Liver (tissue), 9 donors: ENCODE data around the gene SHC4. TPM values are rescaled to one million over a fixed set of nuclear protein-coding genes. Genes with fewer than 3 reads are reported as not detected.

Experiments used
- DNase-seq: peaks from one replicate; pipeline ENCODE4 v3.0.0-alpha.2; 2017; ENCODE audit warnings: low spot score
- H3K27ac ChIP-seq, 2 donors: one replicate each; pipeline ENCODE4 v1.7.0; 2013; ENCODE audit warnings: inconsistent platforms in 2 of 2, low read length in 2 of 2, control low read depth in 1 of 2, low read depth in 1 of 2, mild to moderate bottlenecking in 1 of 2
- H3K27me3 ChIP-seq, 4 donors: one replicate each; pipeline versions ENCODE4 v1.6.1 to v1.7.0; 2013; ENCODE audit warnings: low read length in 3 of 4, inconsistent platforms in 1 of 4, mild to moderate bottlenecking in 1 of 4, moderate library complexity in 1 of 4; ENCODE audit not compliant: control insufficient read depth in 4 of 4, insufficient read depth in 4 of 4
- H3K36me3 ChIP-seq, 4 donors: one replicate each; pipeline versions ENCODE4 v1.6.1 to v1.7.0; 2013; ENCODE audit warnings: low read length in 3 of 4, mild to moderate bottlenecking in 3 of 4, low read depth in 1 of 4, moderate library complexity in 1 of 4; ENCODE audit not compliant: control insufficient read depth in 4 of 4, insufficient read depth in 3 of 4
- H3K4me1 ChIP-seq, 4 donors: one replicate each; pipeline versions ENCODE4 v1.6.1 to v1.7.0; 2013; ENCODE audit warnings: low read length in 3 of 4, mild to moderate bottlenecking in 3 of 4, moderate library complexity in 1 of 4; ENCODE audit not compliant: control insufficient read depth in 4 of 4, insufficient read depth in 4 of 4
- H3K4me3 ChIP-seq, 3 donors: one replicate each; pipeline versions ENCODE4 v1.6.1 to v1.7.0; 2013; ENCODE audit warnings: low read length in 3 of 3, control low read depth in 1 of 3, low read depth in 1 of 3, mild to moderate bottlenecking in 1 of 3
- H3K9ac ChIP-seq, 2 donors: one replicate each; pipeline ENCODE4 v1.7.0; 2013; ENCODE audit warnings: low read length in 2 of 2, mild to moderate bottlenecking in 2 of 2, moderate library complexity in 2 of 2, control low read depth in 1 of 2, low read depth in 1 of 2
- H3K9me3 ChIP-seq, 4 donors: one replicate each; pipeline versions ENCODE4 v1.6.1 to v1.7.0; 2013; ENCODE audit warnings: low read length in 3 of 4; ENCODE audit not compliant: control insufficient read depth in 4 of 4
- ATF3 ChIP-seq: IDR thresholded peaks from 2 replicates; pipeline ENCODE4 v1.6.1; 2016; ENCODE audit warnings: antibody characterized with exemption
- EGR1 ChIP-seq, 2 donors: IDR thresholded peaks; 2 replicates each; pipeline ENCODE4 v1.6.1; 2016 to 2018; ENCODE audit warnings: antibody characterized with exemption in 2 of 2, low read depth in 2 of 2
- FOXA2 ChIP-seq: IDR thresholded peaks from 2 replicates; pipeline ENCODE4 v1.6.1; 2016; ENCODE audit warnings: antibody characterized with exemption
- HNF4A ChIP-seq, 2 donors: conservative IDR thresholded peaks; 2 replicates each; pipeline ENCODE4 v1.6.1; 2016; ENCODE audit warnings: antibody characterized with exemption in 2 of 2, mild to moderate bottlenecking in 2 of 2
- HNF4G ChIP-seq: IDR thresholded peaks from 2 replicates; pipeline ENCODE4 v1.6.1; 2016; ENCODE audit warnings: antibody characterized with exemption
- NR2F2 ChIP-seq: IDR thresholded peaks from 2 replicates; pipeline ENCODE4 v1.6.1; 2016; ENCODE audit warnings: antibody characterized with exemption
- YY1 ChIP-seq: IDR thresholded peaks from 2 replicates; pipeline ENCODE4 v1.6.1; 2016; ENCODE audit warnings: antibody characterized with exemption, mild to moderate bottlenecking
- WGBS: extraction: QIAGEN DNeasy Blood & Tissue Kit; methylation state at CpG from one replicate; pipeline ENCODE4 v1.1.7; 2013; 5-methylcytosine and 5-hydroxymethylcytosine counted together
- polyA plus RNA-seq, 2 donors: library from polyadenylated mRNA; stranded (reverse) in 1 of 2; unstranded in 1 of 2; fragments of 200-250 nt in 1 of 2; fragments of >200 nt in 1 of 2; fragmentation: Nextera tagmentation in 1 of 2; extraction: Ambion mirVana in 1 of 2; gene quantifications; one replicate each; pipeline versions ENCODE4 v1.2.1 to v1.2.3, GENCODE V29; 2013 to 2015
- total RNA-seq, 2 donors: library from RNA; depleted of rRNA; stranded (reverse); fragments of >200 nt; gene quantifications; one replicate each; pipeline ENCODE4 v1.2.3, GENCODE V29; 2014
- TF ChIP-seq, protein P1 (sequence below): IDR thresholded peaks from 2 replicates; pipeline ENCODE4 v1.6.1; 2016; ENCODE audit warnings: antibody characterized with exemption, mild to moderate bottlenecking
- TF ChIP-seq, protein P2 (sequence below): IDR thresholded peaks from 2 replicates; pipeline ENCODE4 v1.6.1; 2016; ENCODE audit warnings: antibody characterized with exemption
- TF ChIP-seq, protein P3 (sequence below): IDR thresholded peaks from 2 replicates; pipeline ENCODE4 v1.6.1; 2016; ENCODE audit warnings: antibody characterized with exemption
- donor health status: healthy.
- donor health status: healthy.
- donor health status: healthy.
- donor health status: healthy.
- donor health status: healthy.

Gene SHC4
- total and polyA plus RNA-seq, 4 donors = under 0.01 to 0.19 (median 0.05) TPM

DNA sequence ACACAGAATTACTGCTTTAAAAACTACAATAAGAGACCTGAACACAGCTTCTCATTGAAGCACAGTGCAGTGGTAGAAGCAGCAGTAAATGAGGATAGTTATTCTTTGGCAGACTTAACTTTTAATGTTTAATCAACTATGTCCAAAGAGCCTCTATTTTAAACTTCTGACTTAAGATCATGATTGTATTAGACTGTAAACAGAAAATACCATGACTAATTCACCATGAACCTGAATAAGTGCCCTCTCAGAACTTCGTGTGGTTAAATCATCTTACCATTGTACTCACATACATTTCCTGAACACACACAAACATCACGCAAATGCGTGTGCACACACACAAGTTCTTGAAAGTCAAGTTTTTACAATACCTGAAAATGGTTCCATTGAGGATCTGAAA, 166.8 kb downstream of the SHC4 start:
- no peak for TF ChIP-seq HNF4A (conservative IDR thresholded peaks at IDR 0.05)
- TF ChIP-seq EGR1 (IDR thresholded peaks at IDR 0.05; ENCODE audit: low read depth in 2 of 2) = no peak
- TF ChIP-seq, protein P1, sequence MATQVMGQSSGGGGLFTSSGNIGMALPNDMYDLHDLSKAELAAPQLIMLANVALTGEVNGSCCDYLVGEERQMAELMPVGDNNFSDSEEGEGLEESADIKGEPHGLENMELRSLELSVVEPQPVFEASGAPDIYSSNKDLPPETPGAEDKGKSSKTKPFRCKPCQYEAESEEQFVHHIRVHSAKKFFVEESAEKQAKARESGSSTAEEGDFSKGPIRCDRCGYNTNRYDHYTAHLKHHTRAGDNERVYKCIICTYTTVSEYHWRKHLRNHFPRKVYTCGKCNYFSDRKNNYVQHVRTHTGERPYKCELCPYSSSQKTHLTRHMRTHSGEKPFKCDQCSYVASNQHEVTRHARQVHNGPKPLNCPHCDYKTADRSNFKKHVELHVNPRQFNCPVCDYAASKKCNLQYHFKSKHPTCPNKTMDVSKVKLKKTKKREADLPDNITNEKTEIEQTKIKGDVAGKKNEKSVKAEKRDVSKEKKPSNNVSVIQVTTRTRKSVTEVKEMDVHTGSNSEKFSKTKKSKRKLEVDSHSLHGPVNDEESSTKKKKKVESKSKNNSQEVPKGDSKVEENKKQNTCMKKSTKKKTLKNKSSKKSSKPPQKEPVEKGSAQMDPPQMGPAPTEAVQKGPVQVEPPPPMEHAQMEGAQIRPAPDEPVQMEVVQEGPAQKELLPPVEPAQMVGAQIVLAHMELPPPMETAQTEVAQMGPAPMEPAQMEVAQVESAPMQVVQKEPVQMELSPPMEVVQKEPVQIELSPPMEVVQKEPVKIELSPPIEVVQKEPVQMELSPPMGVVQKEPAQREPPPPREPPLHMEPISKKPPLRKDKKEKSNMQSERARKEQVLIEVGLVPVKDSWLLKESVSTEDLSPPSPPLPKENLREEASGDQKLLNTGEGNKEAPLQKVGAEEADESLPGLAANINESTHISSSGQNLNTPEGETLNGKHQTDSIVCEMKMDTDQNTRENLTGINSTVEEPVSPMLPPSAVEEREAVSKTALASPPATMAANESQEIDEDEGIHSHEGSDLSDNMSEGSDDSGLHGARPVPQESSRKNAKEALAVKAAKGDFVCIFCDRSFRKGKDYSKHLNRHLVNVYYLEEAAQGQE = no peak
- no peak for TF ChIP-seq HNF4G
- TF ChIP-seq FOXA2 = no peak
- TF ChIP-seq YY1 = peak; percentile 9
- TF ChIP-seq, protein P2, sequence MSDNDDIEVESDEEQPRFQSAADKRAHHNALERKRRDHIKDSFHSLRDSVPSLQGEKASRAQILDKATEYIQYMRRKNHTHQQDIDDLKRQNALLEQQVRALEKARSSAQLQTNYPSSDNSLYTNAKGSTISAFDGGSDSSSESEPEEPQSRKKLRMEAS = no peak
- Histone ChIP-seq H3K4me3 (no peak overlapping the region), H3K36me3 (no peaks in the 10 kb centered on the region), H3K27ac (peak overlapping the region in 1 of 2 donors; percentile 28), H3K27me3 (no peaks in the 10 kb centered on the region), H3K9ac (no peak overlapping the region), H3K4me1 (peaks cover 0 to 9% (median 4%) of the 10 kb centered on the region in 4 donors), H3K9me3 (no peaks in the 10 kb centered on the region)
- DNase-seq = no peak
- 71% methylated on average over 3 of the region's 3 CpGs for WGBS

DNA sequence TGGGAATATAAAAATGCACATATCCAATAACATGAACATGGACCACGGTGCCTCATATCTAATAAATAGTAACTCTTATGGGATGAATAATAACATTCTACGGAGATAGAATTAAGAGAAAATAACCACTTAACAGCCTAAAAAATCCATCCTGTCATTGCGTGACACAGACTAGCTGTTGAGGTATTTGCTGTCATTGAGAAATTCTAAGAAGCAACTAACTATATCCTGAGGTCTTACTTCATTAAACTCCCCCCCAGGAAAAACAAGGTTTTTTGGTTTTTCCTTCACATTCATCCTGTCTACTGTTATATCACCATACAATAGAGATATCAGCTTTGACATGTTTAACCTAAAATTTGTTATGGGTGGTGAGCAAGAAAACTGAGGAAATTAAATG, 167.2 kb downstream of the SHC4 start:
- no peak for DNase-seq
- Histone ChIP-seq H3K27me3 (no peaks in the 10 kb centered on the region), H3K4me3 (no peak overlapping the region), H3K36me3 (no peaks in the 10 kb centered on the region), H3K9me3 (no peaks in the 10 kb centered on the region), H3K27ac (no peak overlapping the region), H3K9ac (no peak overlapping the region), H3K4me1 (peaks cover 0 to 9% (median 4%) of the 10 kb centered on the region in 4 donors)
- TF ChIP-seq, protein P2 = no peak
- TF ChIP-seq, protein P1 = no peak
- TF ChIP-seq ATF3 (no peak), NR2F2 (no peak), HNF4G (no peak)
- TF ChIP-seq, protein P3, sequence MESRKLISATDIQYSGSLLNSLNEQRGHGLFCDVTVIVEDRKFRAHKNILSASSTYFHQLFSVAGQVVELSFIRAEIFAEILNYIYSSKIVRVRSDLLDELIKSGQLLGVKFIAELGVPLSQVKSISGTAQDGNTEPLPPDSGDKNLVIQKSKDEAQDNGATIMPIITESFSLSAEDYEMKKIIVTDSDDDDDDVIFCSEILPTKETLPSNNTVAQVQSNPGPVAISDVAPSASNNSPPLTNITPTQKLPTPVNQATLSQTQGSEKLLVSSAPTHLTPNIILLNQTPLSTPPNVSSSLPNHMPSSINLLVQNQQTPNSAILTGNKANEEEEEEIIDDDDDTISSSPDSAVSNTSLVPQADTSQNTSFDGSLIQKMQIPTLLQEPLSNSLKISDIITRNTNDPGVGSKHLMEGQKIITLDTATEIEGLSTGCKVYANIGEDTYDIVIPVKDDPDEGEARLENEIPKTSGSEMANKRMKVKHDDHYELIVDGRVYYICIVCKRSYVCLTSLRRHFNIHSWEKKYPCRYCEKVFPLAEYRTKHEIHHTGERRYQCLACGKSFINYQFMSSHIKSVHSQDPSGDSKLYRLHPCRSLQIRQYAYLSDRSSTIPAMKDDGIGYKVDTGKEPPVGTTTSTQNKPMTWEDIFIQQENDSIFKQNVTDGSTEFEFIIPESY = no peak
- 96% methylated on average over 3 of the region's 3 CpGs for WGBS
